ENCODE data around the gene CNGB1.

GRCh38 chr16:57981636-57982035 is 10.7 kb upstream of the CNGB1 start:
- TF ChIP-seq CTCF (CRISPR knock-in tag; IDR thresholded peaks at IDR 0.05) (no peak), BCL6 (CRISPR knock-in tag; IDR thresholded peaks at IDR 0.05) (no peak), HCFC1 (IDR thresholded peaks at IDR 0.05; ENCODE audit: low read depth, low read length) (no peak), SMAD9 (CRISPR knock-in tag; IDR thresholded peaks at IDR 0.05) (no peak), ZBTB8A (CRISPR knock-in tag; IDR thresholded peaks at IDR 0.05; ENCODE audit: borderline replicate concordance, low read depth) (no peak), CBFB (CRISPR knock-in tag; IDR thresholded peaks at IDR 0.05) (no peak), SUZ12 (IDR thresholded peaks at IDR 0.05; ENCODE audit: low read depth, low read length) (no peak), EHMT2 (IDR thresholded peaks at IDR 0.05; ENCODE audit: borderline replicate concordance, low read depth, low read length) (no peak), HIVEP1 (CRISPR knock-in tag; IDR thresholded peaks at IDR 0.05) (no peak)
- TF ChIP-seq, protein P1, sequence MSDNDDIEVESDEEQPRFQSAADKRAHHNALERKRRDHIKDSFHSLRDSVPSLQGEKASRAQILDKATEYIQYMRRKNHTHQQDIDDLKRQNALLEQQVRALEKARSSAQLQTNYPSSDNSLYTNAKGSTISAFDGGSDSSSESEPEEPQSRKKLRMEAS (IDR thresholded peaks at IDR 0.05), result no peak

Measured in HepG2 (cell line).